Upper lobe of left lung (tissue), 6 donors: ENCODE results near the gene PPP1R13B. TPM values are rescaled to one million over a fixed set of nuclear protein-coding genes. Genes with fewer than 3 reads are reported as not detected.
"Not testable (repeated sequence)": the region's sequence is repeated elsewhere in the genome, so short reads cannot be mapped to it uniquely, and the experiment has no call there.

Experiments used
- ATAC-seq, 2 donors: fragments of 200-7000 bp; cut with Tn5 transposase; one replicate each; pipeline ENCODE4 v1.9.1; 2022; ENCODE audit warnings: mild to moderate bottlenecking in 2 of 2, moderate library complexity in 2 of 2; ENCODE audit not compliant: low FRiP score in 2 of 2
- DNase-seq, 2 donors: peaks; one replicate each; pipeline ENCODE4 v3.0.0-alpha.2; 2019 to 2020
- H3K27ac ChIP-seq, 4 donors: fragments of 200-600 bp; sonication (generic); one replicate each; pipeline ENCODE4 v1.5.1; 2016 to 2019
- H3K27me3 ChIP-seq, 4 donors: fragments of 200-600 bp; sonication (generic); one replicate each; pipeline ENCODE4 v1.5.1; 2017 to 2019
- H3K36me3 ChIP-seq, 4 donors: fragments of 200-600 bp; sonication (generic); one replicate each; pipeline ENCODE4 v1.5.1; 2016 to 2019
- H3K4me1 ChIP-seq, 4 donors: fragments of 200-600 bp; sonication (generic); one replicate each; pipeline ENCODE4 v1.5.1; 2018 to 2019
- H3K4me3 ChIP-seq, 4 donors: fragments of 200-600 bp; sonication (generic); one replicate each; pipeline ENCODE4 v1.5.1; 2017 to 2019; ENCODE audit warnings: mild to moderate bottlenecking in 2 of 4, moderate library complexity in 1 of 4
- H3K9me3 ChIP-seq, 4 donors: fragments of 200-600 bp; sonication (generic); one replicate each; pipeline ENCODE4 v1.5.1; 2018 to 2019
- EP300 ChIP-seq, 4 donors: sonication (generic); formaldehyde crosslinking; IDR thresholded peaks; one replicate each; pipeline ENCODE4 v1.5.1; 2017; ENCODE audit warnings: antibody characterized with exemption in 4 of 4, control low read depth in 2 of 4
- POLR2A ChIP-seq, 4 donors: fragments of 450-650 bp; IDR thresholded peaks; one replicate each; pipeline ENCODE4 v1.5.1; 2016 to 2017; ENCODE audit warnings: antibody characterized with exemption in 4 of 4, mild to moderate bottlenecking in 2 of 4
- POLR2AphosphoS5 ChIP-seq, 2 donors: sonication (generic); formaldehyde crosslinking; IDR thresholded peaks; one replicate each; pipeline ENCODE4 v1.5.1; 2017; ENCODE audit warnings: antibody characterized with exemption in 2 of 2
- WGBS, 2 donors: methylation state at CpG; one replicate each; pipeline ENCODE4 v1.1.5; 2017 to 2018; 5-methylcytosine and 5-hydroxymethylcytosine counted together
- total RNA-seq, 6 donors: library from RNA; depleted of rRNA in 4 of 6; stranded (reverse); fragments of >200 nt in 4 of 6; gene quantifications; one replicate each; pipeline versions ENCODE4 v1.1.0 to v1.2.1, GENCODE V29; 2016 to 2021
- TF ChIP-seq, protein P1 (sequence below), 6 experiments: fragments of 450-650 bp in 4 of 6; fragments of 200-600 bp in 2 of 6; sonication (generic) in 2 of 6; IDR thresholded peaks; one replicate each; pipeline ENCODE4 v1.5.1; 2016 to 2019; ENCODE audit warnings: antibody characterized with exemption in 6 of 6
- donor health status: DM: no; HTN: no; CAD: no; lungs with moderate emphysema.
- donor health status: DM: no; HTN: yes; CAD: no; lungs with severe emphysema.

The PPP1R13B gene
- total RNA-seq, 6 donors from 2014 or later = 37.0 to 117 (median 71.1) TPM

DNA sequence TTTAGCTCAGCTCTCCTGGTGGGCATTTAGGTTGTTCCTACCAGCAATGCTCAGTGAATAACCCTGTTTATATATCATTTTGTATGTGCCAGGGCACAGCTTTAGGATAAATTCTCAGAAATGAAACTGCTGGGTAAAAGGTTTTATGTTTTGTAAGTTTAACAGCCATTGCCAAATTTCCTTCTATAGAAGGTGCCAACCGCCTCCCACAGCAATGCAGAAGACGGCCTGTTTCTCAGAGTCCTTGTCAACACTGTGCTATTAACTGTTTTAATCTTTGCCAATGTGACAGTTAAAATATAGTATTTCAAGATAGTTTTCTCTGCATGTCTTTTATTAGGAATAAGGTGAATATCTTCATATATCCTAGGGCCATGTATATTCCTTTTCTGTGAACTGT is 65.0 kb downstream of the PPP1R13B start:
- no peak for ATAC-seq
- 36 to 46% methylated on average over 2 of the region's 2 CpGs for WGBS, 2 donors
- H3K36me3 ChIP-seq = peaks cover 3 to 47% (median 8%) of the 10 kb centered on the region in 4 donors

DNA sequence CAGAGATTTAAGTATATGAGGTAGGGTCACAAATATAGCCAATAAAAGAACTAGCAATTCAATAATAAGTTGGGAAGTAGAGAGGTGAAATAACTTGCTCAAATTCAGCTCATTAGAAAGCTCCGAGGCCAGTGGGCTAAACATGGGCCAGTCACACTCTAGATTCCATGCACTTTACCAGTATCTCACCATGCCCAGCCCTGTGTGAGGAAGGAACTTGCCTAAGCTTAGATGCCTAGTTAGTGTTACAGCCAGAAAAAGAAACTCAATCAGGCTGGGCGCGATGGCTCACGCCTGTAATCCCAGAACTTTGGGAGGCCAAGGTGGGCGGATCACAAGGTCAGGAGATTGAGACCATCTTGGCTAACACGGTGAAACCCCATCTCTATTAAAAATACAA is 71.1 kb downstream of the PPP1R13B start:
- WGBS, 2 donors = 87 to 97% methylated on average over 6 of the region's 6 CpGs

More for the DNA sequence above, 65.0 kb downstream of the PPP1R13B start:
- Histone ChIP-seq H3K4me1 (no peaks in the 10 kb centered on the region), H3K27ac (no peak overlapping the region), H3K27me3 (no peaks in the 10 kb centered on the region), H3K9me3 (no peaks in the 10 kb centered on the region), H3K4me3 (no peak overlapping the region)
- no peak for DNase-seq
- TF ChIP-seq POLR2A (IDR thresholded peaks at IDR 0.05) (no peak), EP300 (IDR thresholded peaks at IDR 0.05) (no peak), POLR2AphosphoS5 (IDR thresholded peaks at IDR 0.05) (no peak)
- TF ChIP-seq, protein P1, sequence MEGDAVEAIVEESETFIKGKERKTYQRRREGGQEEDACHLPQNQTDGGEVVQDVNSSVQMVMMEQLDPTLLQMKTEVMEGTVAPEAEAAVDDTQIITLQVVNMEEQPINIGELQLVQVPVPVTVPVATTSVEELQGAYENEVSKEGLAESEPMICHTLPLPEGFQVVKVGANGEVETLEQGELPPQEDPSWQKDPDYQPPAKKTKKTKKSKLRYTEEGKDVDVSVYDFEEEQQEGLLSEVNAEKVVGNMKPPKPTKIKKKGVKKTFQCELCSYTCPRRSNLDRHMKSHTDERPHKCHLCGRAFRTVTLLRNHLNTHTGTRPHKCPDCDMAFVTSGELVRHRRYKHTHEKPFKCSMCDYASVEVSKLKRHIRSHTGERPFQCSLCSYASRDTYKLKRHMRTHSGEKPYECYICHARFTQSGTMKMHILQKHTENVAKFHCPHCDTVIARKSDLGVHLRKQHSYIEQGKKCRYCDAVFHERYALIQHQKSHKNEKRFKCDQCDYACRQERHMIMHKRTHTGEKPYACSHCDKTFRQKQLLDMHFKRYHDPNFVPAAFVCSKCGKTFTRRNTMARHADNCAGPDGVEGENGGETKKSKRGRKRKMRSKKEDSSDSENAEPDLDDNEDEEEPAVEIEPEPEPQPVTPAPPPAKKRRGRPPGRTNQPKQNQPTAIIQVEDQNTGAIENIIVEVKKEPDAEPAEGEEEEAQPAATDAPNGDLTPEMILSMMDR (IDR thresholded peaks at IDR 0.05) = no peak

DNA sequence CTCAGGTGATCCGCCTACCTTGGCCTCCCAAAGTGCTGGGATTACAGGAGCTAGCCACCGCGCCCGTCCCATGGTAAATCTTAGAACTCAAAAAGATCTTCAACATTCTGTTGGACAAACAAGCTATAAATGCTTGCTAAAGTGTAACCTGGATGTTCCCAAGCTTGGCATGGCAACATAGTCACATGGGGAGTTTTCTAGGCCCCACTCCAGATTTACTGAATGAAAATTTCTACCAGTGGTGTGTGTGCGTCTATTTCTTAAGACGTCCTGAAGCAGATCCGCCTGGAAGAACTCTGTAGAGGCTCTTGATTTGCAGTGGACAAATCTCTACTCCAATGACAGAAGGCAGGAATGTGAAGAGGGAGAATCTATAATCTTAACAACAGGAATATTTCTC is 71.9 kb downstream of the PPP1R13B start:
- H3K27me3 ChIP-seq = no peaks in the 10 kb centered on the region

More for the DNA sequence above, 71.1 kb downstream of the PPP1R13B start:
- peaks cover 0 to 26% (median 5%) of the 10 kb centered on the region in 4 donors for H3K36me3 ChIP-seq
- DNase-seq, ATAC-seq, H3K27ac ChIP-seq, H3K9me3 ChIP-seq, H3K4me1 ChIP-seq, H3K4me3 ChIP-seq, H3K27me3 ChIP-seq: not testable (repeated sequence)

DNA sequence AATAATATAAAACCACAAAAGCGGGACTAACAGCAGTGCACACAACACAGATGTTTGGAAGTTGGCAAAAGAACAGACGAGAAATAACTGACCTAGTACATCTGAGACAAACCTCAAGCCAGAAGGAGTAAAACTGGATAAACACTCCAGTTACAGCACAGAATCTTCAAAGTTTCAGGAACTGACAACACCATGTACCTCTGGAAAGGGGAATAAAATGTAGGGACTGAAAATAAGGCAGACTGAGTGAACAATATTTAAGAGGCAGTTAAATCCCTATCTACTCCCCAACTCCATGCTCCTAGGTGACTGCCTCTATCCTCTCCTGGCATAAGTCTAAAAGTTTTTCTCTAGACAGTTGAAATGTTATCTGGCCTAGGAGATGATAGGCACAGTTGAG is 73.9 kb downstream of the PPP1R13B start:
- Histone ChIP-seq H3K27ac (no peak overlapping the region), H3K4me1 (no peaks in the 10 kb centered on the region), H3K36me3 (peaks cover 0 to 14% (median 4%) of the 10 kb centered on the region in 4 donors), H3K9me3 (no peaks in the 10 kb centered on the region), H3K4me3 (no peak overlapping the region), H3K27me3 (no peaks in the 10 kb centered on the region)
- TF ChIP-seq POLR2A (IDR thresholded peaks at IDR 0.05) = no peak
- TF ChIP-seq, protein P1 (IDR thresholded peaks at IDR 0.05) = no peak
- TF ChIP-seq POLR2AphosphoS5 (IDR thresholded peaks at IDR 0.05) = no peak
- no peak for TF ChIP-seq EP300 (IDR thresholded peaks at IDR 0.05)
- 86 to 89% methylated on average over 2 of the region's 2 CpGs for WGBS, 2 donors
- ATAC-seq = no peak
- DNase-seq = no peak

More for the DNA sequence above, 71.9 kb downstream of the PPP1R13B start:
- Histone ChIP-seq H3K4me3 (no peak overlapping the region), H3K4me1 (no peaks in the 10 kb centered on the region), H3K36me3 (peaks cover 0 to 20% (median 6%) of the 10 kb centered on the region in 4 donors), H3K9me3 (no peaks in the 10 kb centered on the region), H3K27ac (no peak overlapping the region)
- TF ChIP-seq POLR2AphosphoS5 (IDR thresholded peaks at IDR 0.05) (no peak), POLR2A (IDR thresholded peaks at IDR 0.05) (no peak), EP300 (IDR thresholded peaks at IDR 0.05) (no peak)
- TF ChIP-seq, protein P1 (IDR thresholded peaks at IDR 0.05) = no peak
- 85 to 92% methylated on average over 7 of the region's 7 CpGs for WGBS, 2 donors
- no peak for ATAC-seq
- DNase-seq = no peak

DNA sequence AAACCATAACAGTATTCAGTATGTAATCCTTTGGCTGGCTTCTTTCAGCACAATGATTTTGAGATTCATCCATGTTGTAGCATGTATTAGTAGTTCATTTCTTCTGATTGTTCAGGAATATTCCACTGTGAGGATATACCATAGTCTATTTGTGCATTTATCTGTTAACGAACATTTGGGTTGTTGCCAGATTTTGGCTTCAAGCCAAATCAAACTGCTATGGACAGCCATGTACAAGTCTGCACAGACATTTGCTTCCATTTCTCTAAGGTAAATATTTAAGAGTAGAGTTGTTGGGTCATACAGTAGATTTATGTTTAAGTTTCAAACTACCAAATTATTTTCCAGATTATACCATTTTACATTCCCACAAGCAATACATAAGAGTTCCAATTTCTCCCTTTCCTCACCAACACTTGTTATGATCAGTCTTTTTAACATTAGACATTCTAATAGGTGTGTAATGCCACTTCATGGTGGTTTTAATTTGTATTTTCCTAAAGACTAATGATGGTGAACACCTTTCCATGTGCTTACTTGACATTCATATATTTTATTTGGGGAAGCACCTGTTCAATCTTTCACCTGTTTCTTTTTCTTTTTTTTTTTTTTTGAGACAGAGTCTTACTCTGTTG is 75.2 kb downstream of the PPP1R13B start:
- ATAC-seq (no peak), DNase-seq (no peak)
- Histone ChIP-seq H3K4me1 (no peaks in the 10 kb centered on the region), H3K36me3 (peaks cover 0 to 6% (median 2%) of the 10 kb centered on the region in 4 donors), H3K4me3 (no peak overlapping the region), H3K27ac (no peak overlapping the region), H3K9me3 (no peaks in the 10 kb centered on the region), H3K27me3 (no peaks in the 10 kb centered on the region)
- TF ChIP-seq, protein P1 (IDR thresholded peaks at IDR 0.05) = no peak
- TF ChIP-seq POLR2A (IDR thresholded peaks at IDR 0.05) = no peak
- no peak for TF ChIP-seq EP300 (IDR thresholded peaks at IDR 0.05)
- TF ChIP-seq POLR2AphosphoS5 (IDR thresholded peaks at IDR 0.05) = no peak
- WGBS, 2 donors = 77 to 84% methylated on average over 1 of the region's 1 CpG
